HEK293T (cell line): ENCODE measurements around the gene AGPAT3.

Experiments used
- ARNT ChIP-seq: fragments of 450-650 bp; IDR thresholded peaks from 2 replicates; pipeline ENCODE4 v1.6.1; 2017; ENCODE audit warnings: mild to moderate bottlenecking
- BHLHE40 ChIP-seq: fragments of 450-650 bp; IDR thresholded peaks from 2 replicates; pipeline ENCODE4 v1.6.1; 2016; ENCODE audit warnings: mild to moderate bottlenecking, moderate library complexity, borderline replicate concordance
- ELF4 ChIP-seq: fragments of 450-650 bp; IDR thresholded peaks from 2 replicates; pipeline ENCODE4 v1.6.1; 2017; ENCODE audit warnings: antibody characterized with exemption
- FOXM1 ChIP-seq: fragments of 450-650 bp; IDR thresholded peaks from 2 replicates; pipeline ENCODE4 v1.6.1; 2017; ENCODE audit warnings: mild to moderate bottlenecking, borderline replicate concordance
- HDGF ChIP-seq: fragments of 450-650 bp; IDR thresholded peaks from 2 replicates; pipeline ENCODE4 v1.6.1; 2017; ENCODE audit warnings: antibody characterized with exemption, borderline replicate concordance
- L3MBTL2 ChIP-seq: fragments of 450-650 bp; conservative IDR thresholded peaks from 2 replicates; pipeline ENCODE4 v1.6.1; 2016; ENCODE audit warnings: mild to moderate bottlenecking
- SP1 ChIP-seq: fragments of 450-650 bp; IDR thresholded peaks from 2 replicates; pipeline ENCODE4 v1.6.1; 2017
- TARDBP ChIP-seq: fragments of 450-650 bp; IDR thresholded peaks from 2 replicates; pipeline ENCODE4 v1.6.1; 2016
- ZNF384 ChIP-seq: fragments of 450-650 bp; IDR thresholded peaks from 2 replicates; pipeline ENCODE4 v1.6.1; 2016

- no peak for TF ChIP-seq BHLHE40
- 0 out of 2 replicates have a peak, but pooled peaks have one; percentile 15 for TF ChIP-seq L3MBTL2
- TF ChIP-seq ARNT, result no peak
- no peak for TF ChIP-seq ELF4
- TF ChIP-seq SP1, result no peak
- no peak for TF ChIP-seq HDGF
- TF ChIP-seq ZNF384, result no peak
- TF ChIP-seq FOXM1, result no peak
- TF ChIP-seq TARDBP, result no peak
Measured at GRCh38 chr21:43866260-43866629, 1.2 kb downstream of the AGPAT3 start.
